ENCODE data around the gene ZNF444.

GRCh38 chr19:56146904-56147303, 5.8 kb downstream of the ZNF444 start:
- TF ChIP-seq, protein P1, sequence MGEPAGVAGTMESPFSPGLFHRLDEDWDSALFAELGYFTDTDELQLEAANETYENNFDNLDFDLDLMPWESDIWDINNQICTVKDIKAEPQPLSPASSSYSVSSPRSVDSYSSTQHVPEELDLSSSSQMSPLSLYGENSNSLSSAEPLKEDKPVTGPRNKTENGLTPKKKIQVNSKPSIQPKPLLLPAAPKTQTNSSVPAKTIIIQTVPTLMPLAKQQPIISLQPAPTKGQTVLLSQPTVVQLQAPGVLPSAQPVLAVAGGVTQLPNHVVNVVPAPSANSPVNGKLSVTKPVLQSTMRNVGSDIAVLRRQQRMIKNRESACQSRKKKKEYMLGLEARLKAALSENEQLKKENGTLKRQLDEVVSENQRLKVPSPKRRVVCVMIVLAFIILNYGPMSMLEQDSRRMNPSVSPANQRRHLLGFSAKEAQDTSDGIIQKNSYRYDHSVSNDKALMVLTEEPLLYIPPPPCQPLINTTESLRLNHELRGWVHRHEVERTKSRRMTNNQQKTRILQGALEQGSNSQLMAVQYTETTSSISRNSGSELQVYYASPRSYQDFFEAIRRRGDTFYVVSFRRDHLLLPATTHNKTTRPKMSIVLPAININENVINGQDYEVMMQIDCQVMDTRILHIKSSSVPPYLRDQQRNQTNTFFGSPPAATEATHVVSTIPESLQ (CRISPR knock-in tag; IDR thresholded peaks at IDR 0.05) = no peak
- TF ChIP-seq, protein P2, sequence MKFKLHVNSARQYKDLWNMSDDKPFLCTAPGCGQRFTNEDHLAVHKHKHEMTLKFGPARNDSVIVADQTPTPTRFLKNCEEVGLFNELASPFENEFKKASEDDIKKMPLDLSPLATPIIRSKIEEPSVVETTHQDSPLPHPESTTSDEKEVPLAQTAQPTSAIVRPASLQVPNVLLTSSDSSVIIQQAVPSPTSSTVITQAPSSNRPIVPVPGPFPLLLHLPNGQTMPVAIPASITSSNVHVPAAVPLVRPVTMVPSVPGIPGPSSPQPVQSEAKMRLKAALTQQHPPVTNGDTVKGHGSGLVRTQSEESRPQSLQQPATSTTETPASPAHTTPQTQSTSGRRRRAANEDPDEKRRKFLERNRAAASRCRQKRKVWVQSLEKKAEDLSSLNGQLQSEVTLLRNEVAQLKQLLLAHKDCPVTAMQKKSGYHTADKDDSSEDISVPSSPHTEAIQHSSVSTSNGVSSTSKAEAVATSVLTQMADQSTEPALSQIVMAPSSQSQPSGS (CRISPR knock-in tag; IDR thresholded peaks at IDR 0.05; ENCODE audit: borderline replicate concordance, low read depth) = no peak
- TF ChIP-seq, protein P3, sequence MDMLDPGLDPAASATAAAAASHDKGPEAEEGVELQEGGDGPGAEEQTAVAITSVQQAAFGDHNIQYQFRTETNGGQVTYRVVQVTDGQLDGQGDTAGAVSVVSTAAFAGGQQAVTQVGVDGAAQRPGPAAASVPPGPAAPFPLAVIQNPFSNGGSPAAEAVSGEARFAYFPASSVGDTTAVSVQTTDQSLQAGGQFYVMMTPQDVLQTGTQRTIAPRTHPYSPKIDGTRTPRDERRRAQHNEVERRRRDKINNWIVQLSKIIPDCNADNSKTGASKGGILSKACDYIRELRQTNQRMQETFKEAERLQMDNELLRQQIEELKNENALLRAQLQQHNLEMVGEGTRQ (CRISPR knock-in tag; IDR thresholded peaks at IDR 0.05) = no peak
- TF ChIP-seq CTCF (IDR thresholded peaks at IDR 0.05) = no peak
- TF ChIP-seq NR2C2 (CRISPR knock-in tag; IDR thresholded peaks at IDR 0.05) = no peak
- TF ChIP-seq, protein P4, sequence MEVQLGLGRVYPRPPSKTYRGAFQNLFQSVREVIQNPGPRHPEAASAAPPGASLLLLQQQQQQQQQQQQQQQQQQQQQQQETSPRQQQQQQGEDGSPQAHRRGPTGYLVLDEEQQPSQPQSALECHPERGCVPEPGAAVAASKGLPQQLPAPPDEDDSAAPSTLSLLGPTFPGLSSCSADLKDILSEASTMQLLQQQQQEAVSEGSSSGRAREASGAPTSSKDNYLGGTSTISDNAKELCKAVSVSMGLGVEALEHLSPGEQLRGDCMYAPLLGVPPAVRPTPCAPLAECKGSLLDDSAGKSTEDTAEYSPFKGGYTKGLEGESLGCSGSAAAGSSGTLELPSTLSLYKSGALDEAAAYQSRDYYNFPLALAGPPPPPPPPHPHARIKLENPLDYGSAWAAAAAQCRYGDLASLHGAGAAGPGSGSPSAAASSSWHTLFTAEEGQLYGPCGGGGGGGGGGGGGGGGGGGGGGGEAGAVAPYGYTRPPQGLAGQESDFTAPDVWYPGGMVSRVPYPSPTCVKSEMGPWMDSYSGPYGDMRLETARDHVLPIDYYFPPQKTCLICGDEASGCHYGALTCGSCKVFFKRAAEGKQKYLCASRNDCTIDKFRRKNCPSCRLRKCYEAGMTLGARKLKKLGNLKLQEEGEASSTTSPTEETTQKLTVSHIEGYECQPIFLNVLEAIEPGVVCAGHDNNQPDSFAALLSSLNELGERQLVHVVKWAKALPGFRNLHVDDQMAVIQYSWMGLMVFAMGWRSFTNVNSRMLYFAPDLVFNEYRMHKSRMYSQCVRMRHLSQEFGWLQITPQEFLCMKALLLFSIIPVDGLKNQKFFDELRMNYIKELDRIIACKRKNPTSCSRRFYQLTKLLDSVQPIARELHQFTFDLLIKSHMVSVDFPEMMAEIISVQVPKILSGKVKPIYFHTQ (CRISPR knock-in tag; IDR thresholded peaks at IDR 0.05) = no peak
